ENCODE results near the gene ZNF576. TPM values are rescaled to one million over a fixed set of nuclear protein-coding genes. Genes with fewer than 3 reads are reported as not detected.

The ZNF576 gene
- total and polyA plus RNA-seq, 2 of the 13 experiments (the other 11 are each of a cell fraction or from before 2014, with no cell fraction given): 7.2 to 9.6 TPM

DNA sequence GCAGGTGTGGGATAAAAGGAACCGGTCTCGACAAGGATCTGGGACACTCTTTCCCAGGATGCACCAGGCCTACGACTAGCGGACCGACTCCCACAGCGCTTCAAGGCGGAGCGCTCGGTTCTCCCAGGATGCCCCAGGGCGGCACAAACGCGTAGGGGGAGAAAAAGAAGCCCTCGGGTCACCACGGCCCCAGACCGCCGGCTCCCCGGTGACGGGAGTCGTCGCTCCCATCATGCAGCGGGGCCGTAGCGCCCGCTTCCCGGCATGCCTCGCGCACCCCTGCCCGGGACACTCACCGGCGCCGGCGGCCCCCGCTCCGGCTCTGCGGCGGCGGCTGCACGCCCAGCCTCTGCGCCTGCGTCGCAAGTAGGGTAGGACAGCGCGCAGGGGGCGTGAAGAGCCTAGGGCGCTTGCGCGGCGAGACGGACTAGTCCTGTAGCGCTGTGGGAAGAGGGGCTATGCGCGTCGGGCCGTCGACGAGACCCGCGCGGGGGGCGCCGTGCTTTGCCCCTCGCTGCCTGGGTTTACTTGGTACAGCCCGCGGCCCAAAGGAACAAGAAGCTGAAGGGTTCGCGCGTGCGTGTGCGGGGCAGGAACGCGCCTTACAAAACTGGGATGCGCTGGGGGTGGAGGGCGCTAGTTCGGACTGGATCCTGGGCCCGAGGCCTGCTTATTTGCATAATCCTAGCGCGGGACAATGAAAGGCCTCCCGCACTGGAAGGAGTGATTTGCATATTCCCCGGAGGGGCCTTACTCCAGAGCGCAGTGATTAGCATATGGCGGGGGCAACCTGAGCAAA is 23.1 kb downstream of the ZNF576 start, which contains the start of gene ZNF428 (continued):
- TF ChIP-seq, protein P1, sequence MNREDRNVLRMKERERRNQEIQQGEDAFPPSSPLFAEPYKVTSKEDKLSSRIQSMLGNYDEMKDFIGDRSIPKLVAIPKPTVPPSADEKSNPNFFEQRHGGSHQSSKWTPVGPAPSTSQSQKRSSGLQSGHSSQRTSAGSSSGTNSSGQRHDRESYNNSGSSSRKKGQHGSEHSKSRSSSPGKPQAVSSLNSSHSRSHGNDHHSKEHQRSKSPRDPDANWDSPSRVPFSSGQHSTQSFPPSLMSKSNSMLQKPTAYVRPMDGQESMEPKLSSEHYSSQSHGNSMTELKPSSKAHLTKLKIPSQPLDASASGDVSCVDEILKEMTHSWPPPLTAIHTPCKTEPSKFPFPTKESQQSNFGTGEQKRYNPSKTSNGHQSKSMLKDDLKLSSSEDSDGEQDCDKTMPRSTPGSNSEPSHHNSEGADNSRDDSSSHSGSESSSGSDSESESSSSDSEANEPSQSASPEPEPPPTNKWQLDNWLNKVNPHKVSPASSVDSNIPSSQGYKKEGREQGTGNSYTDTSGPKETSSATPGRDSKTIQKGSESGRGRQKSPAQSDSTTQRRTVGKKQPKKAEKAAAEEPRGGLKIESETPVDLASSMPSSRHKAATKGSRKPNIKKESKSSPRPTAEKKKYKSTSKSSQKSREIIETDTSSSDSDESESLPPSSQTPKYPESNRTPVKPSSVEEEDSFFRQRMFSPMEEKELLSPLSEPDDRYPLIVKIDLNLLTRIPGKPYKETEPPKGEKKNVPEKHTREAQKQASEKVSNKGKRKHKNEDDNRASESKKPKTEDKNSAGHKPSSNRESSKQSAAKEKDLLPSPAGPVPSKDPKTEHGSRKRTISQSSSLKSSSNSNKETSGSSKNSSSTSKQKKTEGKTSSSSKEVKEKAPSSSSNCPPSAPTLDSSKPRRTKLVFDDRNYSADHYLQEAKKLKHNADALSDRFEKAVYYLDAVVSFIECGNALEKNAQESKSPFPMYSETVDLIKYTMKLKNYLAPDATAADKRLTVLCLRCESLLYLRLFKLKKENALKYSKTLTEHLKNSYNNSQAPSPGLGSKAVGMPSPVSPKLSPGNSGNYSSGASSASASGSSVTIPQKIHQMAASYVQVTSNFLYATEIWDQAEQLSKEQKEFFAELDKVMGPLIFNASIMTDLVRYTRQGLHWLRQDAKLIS (CRISPR knock-in tag; IDR thresholded peaks at IDR 0.05): no peak
- no peak for TF ChIP-seq SP2 (CRISPR knock-in tag; IDR thresholded peaks at IDR 0.05)
- no peak for TF ChIP-seq ZNF253 (CRISPR knock-in tag; IDR thresholded peaks at IDR 0.05; ENCODE audit: borderline replicate concordance)
- TF ChIP-seq MTA3 (CRISPR knock-in tag; IDR thresholded peaks at IDR 0.05): no peak
- TF ChIP-seq ZNF780A (CRISPR knock-in tag; IDR thresholded peaks at IDR 0.05): no peak
- no peak for TF ChIP-seq PRPF4 (IDR thresholded peaks at IDR 0.05; ENCODE audit: low read depth, low read length, poor library complexity, severe bottlenecking)
- 0 out of 2 replicates have a peak, but pooled peaks have one; percentile 56 for TF ChIP-seq ZSCAN22 (CRISPR knock-in tag; IDR thresholded peaks at IDR 0.05)
- no peak for TF ChIP-seq RBM39 (IDR thresholded peaks at IDR 0.05; ENCODE audit: low read depth, low read length, poor library complexity, severe bottlenecking)
- TF ChIP-seq NONO (IDR thresholded peaks at IDR 0.05): no peak
- peak; percentile 96 for TF ChIP-seq NONO (CRISPR knock-in tag; conservative IDR thresholded peaks at IDR 0.05)
- peak; percentile 68; the same call in 1 of the 2 replicates for TF ChIP-seq XBP1 (CRISPR knock-in tag; IDR thresholded peaks at IDR 0.05)
- TF ChIP-seq, protein P2, sequence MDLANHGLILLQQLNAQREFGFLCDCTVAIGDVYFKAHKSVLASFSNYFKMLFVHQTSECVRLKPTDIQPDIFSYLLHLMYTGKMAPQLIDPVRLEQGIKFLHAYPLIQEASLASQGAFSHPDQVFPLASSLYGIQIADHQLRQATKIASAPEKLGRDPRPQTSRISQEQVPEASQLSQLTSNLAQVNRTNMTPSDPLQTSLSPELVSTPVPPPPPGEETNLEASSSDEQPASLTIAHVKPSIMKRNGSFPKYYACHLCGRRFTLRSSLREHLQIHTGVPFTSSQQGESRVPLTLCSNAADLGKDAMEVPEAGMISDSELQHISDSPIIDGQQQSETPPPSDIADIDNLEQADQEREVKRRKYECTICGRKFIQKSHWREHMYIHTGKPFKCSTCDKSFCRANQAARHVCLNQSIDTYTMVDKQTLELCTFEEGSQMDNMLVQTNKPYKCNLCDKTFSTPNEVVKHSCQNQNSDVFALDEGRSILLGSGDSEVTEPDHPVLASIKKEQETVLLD (CRISPR knock-in tag; IDR thresholded peaks at IDR 0.05; ENCODE audit: low read depth): peak; percentile 98
- no peak; the same call in 1 of the 2 replicates for TF ChIP-seq ZMYM3 (CRISPR knock-in tag; IDR thresholded peaks at IDR 0.05)
- TF ChIP-seq KDM1A (CRISPR knock-in tag; IDR thresholded peaks at IDR 0.05): no peak
- peak; percentile 83 for TF ChIP-seq ZGPAT (CRISPR knock-in tag; IDR thresholded peaks at IDR 0.05)
- TF ChIP-seq NFE2 (CRISPR knock-in tag; IDR thresholded peaks at IDR 0.05): no peak
- TF ChIP-seq ZNF207 (IDR thresholded peaks at IDR 0.05; ENCODE audit: borderline replicate concordance): no peak
- no peak for TF ChIP-seq CENPX (CRISPR knock-in tag; IDR thresholded peaks at IDR 0.05)
- peak; percentile 83; the same call in 1 of the 2 replicates for TF ChIP-seq ZNF850 (CRISPR knock-in tag; conservative IDR thresholded peaks at IDR 0.05)
- peak; percentile 99 for TF ChIP-seq SNAPC2 (CRISPR knock-in tag; IDR thresholded peaks at IDR 0.05)
- no peak for TF ChIP-seq ZKSCAN5 (CRISPR knock-in tag; IDR thresholded peaks at IDR 0.05)
- no peak for TF ChIP-seq MAFG (CRISPR knock-in tag; IDR thresholded peaks at IDR 0.05)
- TF ChIP-seq ZNF775 (CRISPR knock-in tag; IDR thresholded peaks at IDR 0.05; ENCODE audit: borderline replicate concordance): no peak
- peak; percentile 20; the same call in 1 of the 2 replicates for TF ChIP-seq YEATS2 (CRISPR knock-in tag; IDR thresholded peaks at IDR 0.05; ENCODE audit: borderline replicate concordance)
- TF ChIP-seq ZFP82 (CRISPR knock-in tag; IDR thresholded peaks at IDR 0.05; ENCODE audit: borderline replicate concordance): peak; percentile 92; the same call in 1 of the 2 replicates
